HG03354 (cell line): ENCODE measurements around the gene ZMAT3.

ENCODE experiments used
- ATAC-seq: cut with Tn5 transposase; IDR thresholded peaks from one replicate; pipeline ENCODE4 v1.9.1; 2021; ENCODE audit warnings: mild to moderate bottlenecking; ENCODE audit not compliant: unreplicated experiment, poor library complexity, severe bottlenecking

Gene ZMAT3

DNA sequence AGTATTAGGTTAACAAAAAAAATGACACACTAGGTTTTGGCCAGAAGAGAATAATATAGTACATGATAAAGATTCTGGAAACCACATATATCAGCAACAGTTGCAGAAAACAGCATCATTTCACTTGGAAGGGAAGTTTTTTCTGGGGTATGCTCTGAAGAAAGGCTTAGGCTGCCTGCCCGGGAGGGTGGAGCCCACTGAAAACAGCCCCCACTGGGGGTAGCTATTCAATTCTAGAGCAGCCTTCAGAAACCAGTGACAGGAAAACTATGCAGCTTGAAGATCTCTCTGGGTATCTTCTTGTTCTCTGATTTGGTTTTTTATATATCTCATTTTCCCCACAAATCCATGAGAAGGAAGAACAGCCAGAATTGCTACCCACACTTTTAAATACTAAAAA lies 43.2 kb downstream of the ZMAT3 start:
- no peak for ATAC-seq

- ATAC-seq: no peak
Measured at GRCh38 chr3:179027326-179027900, 44.2 kb downstream of the ZMAT3 start.

DNA sequence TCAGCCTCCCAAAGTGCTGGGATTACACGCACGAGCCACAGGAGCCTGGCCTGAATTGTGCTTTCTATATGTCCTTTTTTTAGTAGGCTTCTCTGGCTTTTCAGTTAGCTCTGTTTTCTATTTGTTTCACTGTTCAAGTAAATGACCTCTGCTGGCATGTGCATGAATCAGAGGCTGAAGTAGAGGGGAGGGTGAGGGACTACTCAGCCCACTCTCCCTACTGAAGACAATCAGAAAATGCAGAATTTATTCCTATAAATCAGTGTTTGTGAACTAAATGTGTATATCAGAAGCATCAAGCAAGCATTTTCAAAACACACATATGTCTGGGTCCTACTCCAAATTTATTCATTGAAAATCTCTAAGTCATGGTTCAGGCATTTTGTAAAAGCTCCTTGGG lies 45.0 kb downstream of the ZMAT3 start:
- no peak for ATAC-seq

DNA sequence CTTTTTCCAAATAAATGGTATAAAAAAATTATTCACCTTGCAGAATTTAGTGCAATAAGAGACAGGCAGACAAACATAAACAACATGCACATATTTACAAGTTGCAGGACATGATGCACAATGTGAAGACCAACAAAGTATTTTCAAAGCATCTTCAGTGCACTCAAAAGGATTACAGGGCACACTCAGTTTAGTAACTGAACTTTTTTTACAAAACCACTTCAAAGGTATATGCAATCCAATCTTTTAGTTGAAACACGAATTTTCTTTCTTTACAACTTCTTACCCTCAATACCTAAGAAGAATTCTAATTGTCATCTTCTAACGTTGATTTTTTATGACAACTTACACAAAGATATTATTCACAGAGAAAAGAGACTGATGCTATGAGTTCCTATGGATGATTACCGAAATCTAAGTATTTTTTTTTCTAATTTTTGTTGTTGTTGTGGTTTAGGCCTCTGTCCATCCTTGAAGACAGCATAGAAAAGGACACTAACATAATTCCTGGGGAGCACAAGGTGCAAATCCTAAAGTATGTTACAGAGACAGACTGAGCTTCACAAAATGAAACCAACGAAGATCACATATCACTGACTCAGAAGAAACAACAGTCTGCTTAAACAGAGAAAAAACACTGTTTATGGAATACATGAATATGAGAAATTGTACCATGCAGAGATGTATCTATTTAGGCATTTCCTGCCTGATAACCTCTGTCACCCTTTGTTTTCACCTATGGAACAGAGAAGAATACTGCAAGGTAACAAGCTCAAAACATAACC lies 50.3 kb downstream of the ZMAT3 start:
- ATAC-seq: no peak

- ATAC-seq: no peak
Measured at GRCh38 chr3:179020112-179020511, 51.5 kb downstream of the ZMAT3 start.

DNA sequence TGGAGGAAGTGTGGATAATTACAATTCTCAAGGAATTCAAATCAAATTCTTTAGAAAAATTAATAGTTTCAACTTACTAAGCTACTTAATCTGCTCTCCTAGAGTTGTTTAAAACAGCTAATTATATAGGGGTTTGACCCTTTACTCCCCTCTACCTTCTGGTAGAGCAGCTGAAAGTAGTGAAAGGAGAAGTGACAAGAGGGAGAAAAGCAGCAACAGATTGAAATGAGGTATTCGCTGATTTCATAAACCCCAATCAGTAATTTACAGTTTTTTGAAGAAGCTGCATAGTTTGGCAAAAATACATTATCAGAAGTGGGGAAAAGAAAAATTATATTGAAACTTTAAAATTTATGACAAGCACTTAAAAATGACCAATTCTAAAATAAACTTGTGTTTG lies 52.8 kb downstream of the ZMAT3 start:
- ATAC-seq: no peak

DNA sequence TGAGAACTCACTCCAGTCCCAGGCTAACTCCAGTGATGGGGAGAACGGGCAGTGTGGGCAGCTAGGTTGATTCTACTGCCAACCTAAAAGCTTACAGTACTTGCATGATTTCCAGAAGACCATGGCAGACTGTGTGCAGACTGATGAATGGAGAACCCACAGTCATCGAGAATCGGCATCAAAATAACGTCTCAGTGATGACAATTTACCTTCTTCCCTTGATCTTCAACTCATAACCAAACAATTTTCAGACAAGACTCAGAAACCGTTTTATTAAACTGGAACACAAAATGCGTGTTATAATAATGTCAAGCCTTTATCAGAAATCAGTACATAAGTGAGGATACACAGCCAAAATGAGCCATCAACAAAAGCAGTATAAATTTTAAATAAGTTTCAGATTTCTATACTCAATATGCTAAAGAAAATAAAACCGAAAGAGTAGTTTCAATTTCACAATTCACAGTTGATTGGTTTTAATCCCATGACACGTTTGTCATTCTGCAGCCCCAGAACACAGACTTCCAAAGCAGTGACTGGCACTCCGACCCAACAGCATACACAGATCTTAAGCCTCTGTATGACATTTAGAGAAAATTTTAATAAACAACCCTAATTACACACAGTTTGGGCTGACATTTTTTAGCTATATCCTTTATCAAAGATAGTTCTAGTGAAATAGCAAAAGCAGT lies 54.5 kb downstream of the ZMAT3 start:
- peak; percentile 77 for ATAC-seq

- peak; percentile 77 for ATAC-seq
Measured at GRCh38 chr3:179015551-179016020, 56.0 kb downstream of the ZMAT3 start.

GRCh38 chr3:179005706-179006105 lies 65.9 kb downstream of the ZMAT3 start:
- no peak for ATAC-seq

- ATAC-seq: no peak
Measured at GRCh38 chr3:179005213-179005612, 66.4 kb downstream of the ZMAT3 start.

GRCh38 chr3:179000659-179001058 lies 71.0 kb downstream of the ZMAT3 start:
- no peak for ATAC-seq

DNA sequence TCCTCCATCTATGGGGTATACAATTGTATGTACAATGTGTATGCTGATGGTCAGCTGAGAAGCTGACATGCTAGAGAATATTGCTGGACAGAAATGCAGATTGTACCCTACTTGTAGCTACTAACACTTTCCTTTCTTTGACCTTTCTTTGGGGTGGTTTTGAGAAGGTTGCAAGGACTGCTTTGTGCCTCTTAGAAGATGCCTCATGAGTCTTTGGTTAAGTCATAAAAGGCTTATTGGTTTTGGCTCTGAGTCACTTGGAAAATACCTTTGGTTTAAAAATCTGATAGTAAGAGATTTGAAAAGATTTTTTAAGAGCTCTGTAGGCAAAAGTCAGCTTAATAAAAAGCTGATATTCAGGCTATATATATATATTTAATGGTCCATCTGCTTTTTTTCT lies 71.5 kb downstream of the ZMAT3 start:
- peak; percentile 77 for ATAC-seq

GRCh38 chr3:178996399-178996798 lies 75.2 kb downstream of the ZMAT3 start:
- no peak for ATAC-seq

DNA sequence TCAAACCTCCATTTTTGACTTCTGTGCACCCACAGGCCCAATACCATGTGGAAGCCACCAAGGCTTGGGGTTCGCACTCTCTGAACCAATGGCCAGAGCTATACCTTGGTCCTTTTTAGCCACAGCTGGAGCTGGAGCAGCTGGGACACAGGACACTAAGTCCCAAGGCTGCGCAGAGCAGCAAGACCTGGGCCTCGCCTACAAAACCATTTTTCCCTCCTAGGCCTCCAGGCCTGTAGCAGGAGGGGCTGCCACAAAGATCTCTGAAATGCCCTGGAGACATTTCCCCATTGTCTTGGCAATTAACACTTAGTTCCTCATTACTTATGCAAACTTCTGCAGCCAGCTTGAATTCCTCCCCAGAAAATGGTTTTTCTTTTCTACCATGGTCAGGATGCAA lies 81.3 kb downstream of the ZMAT3 start:
- ATAC-seq: no peak

DNA sequence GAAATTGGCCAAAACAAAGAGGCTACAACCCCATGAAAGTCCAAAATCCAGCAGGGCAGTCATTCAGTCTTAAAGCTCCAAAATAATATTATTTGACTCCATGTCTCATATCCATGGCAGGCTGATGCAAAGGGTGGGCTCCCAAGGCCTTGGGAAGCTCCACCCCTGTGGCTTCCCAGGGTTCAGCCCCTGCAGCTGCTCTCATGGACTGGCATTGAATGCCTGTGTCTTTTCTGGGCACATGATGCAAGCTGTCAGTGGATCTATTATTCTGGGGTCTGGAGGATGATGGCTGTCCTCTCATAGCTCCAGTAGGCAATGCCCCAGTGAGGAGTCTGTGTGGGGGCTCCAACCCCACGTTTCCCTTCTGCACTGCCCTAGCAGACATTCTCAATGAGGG lies 81.8 kb downstream of the ZMAT3 start:
- no peak for ATAC-seq

DNA sequence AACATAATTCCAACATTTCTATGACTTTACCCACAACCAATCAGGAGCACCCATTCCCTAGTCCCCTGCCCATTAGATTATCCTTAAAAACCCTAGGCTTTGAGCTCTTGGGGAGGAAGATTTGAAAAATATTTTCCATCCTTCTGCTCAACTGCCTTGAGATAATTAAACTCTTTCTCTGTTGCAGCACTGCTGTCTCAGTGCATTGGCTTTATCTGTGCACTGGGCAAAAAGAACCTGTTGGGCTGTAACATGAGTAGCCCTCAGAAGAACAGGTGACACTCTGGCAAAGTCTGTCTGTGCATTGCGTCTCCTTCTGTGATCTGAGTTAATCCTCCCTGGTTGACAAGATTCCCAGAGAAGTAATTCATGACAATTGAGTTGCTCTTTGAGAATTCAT lies 83.9 kb downstream of the ZMAT3 start:
- ATAC-seq: no peak

- no peak for ATAC-seq
Measured at GRCh38 chr3:178986456-178986855, 85.2 kb downstream of the ZMAT3 start.

- ATAC-seq: peak; percentile 94
Measured at GRCh38 chr3:178982137-178982536, 89.5 kb downstream of the ZMAT3 start.

GRCh38 chr3:178975320-178975719 lies 96.3 kb downstream of the ZMAT3 start:
- no peak for ATAC-seq

GRCh38 chr3:178971614-178972013 lies 100.0 kb downstream of the ZMAT3 start:
- no peak for ATAC-seq
